Measurements from ENCODE around the gene CR1L.
"Not testable (repeated sequence)": the region's sequence is repeated elsewhere in the genome, so short reads cannot be mapped to it uniquely, and the experiment has no call there.

CR1L gene

DNA sequence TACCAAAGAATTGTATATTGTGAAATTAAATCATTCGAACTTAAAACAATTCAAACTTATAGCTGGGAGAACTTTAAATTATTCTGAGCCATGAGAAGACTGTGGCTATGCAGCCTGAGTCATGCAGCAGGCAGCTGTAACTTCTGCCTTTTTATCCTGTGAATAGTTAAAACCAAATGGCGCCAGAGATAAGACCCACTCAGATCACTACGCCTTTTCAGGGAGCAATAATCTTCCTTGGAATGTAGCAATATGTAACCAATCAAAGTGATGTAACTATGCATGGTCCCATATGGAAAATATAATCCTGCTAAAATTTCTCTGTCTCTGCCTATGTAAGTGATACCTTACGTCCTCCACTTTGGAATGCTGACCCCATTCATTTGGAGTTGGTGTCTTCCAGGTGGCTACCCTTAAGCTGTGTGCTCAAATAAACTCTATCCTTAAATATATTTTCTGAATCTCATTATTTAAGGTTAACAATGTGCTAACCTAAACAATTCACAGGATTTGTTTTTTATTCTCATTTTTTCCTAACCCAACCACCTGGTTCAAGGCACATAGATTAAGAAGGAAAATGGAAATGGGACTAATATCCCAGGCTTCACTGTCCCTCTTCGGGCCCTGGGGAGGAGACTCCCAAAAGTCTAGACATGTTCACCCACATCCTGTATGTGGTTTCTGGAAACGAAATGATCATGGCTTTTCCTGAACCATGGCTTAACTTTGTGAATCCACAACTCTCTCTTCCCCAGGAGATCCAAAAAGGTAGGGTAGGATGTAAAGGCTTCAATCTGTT, 35.9 kb downstream of the CR1L start:
- in situ Hi-C loops (cut with MboI; ENCODE audit: low sequenced_read_pairs) = not testable (repeated sequence)

DNA sequence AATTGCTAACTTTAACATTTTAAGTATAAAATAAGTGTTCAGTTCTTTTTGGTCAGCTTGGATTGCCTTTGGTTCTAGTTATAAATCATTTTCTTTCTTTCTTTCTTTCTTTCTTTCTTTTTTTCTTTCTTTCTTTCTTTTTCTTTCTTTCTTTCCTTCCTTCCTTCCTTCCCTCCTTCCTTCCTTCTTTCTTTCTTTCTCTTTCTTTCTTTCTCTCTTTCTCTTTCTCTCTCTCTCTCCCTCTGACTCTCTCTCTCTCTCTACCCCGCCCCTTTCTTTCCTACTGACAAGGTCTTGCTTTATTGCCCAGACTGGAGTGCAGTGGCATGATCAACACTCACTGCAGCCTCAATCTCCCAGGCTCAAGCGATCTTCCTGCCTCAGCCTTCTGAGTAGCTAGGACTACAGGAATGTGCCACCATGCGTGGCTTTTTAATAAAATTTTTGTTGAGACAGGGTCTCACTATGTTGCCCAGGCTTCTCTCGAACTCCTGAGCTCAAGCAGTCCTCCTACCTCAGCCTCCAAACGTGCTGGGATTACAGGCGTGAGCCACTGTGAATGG, 38.0 kb downstream of the CR1L start:
- in situ Hi-C loops (cut with MboI; ENCODE audit: low sequenced_read_pairs) = not testable (repeated sequence)

DNA sequence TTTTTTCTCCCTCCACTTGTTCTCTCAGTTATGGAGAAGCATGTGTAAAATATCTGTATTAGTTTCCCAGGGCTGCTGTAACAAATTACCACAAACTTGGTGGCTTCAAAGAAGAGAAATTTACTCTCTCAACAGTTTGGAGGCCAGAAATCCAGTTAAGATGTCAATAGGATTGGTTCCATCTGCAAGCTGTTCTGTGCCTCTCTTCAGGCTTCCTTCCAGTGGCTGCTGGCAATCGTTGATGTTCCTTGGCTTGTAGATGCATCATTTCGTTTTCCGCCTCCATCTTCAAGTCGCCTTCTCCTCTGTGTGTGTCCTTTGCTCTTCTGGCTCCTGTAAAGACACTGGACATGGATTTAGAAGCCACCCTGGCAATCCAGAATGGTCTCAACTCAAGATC, 45.6 kb downstream of the CR1L start:
- in situ Hi-C loops (cut with MboI; ENCODE audit: low sequenced_read_pairs) = not testable (repeated sequence)

DNA sequence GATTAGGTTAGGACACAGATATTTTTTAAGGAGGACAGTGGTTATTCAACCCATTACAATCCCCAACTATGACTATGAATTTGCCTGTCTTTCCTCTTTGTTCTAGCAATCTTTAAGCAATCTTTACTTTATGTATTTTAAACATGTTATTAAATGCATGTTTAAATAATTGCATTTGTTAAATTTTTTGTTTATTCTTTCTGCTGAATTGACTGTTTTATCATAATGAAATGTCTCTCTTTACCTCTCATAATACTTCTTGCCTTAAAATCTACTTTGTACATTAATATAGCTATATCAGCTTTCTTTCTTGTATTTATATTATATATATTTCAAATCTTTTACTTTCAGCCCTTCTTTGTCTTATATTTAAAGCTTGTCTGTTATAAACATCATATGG, 46.1 kb downstream of the CR1L start:
- in situ Hi-C loops (cut with MboI; ENCODE audit: low sequenced_read_pairs) = no loop called here

DNA sequence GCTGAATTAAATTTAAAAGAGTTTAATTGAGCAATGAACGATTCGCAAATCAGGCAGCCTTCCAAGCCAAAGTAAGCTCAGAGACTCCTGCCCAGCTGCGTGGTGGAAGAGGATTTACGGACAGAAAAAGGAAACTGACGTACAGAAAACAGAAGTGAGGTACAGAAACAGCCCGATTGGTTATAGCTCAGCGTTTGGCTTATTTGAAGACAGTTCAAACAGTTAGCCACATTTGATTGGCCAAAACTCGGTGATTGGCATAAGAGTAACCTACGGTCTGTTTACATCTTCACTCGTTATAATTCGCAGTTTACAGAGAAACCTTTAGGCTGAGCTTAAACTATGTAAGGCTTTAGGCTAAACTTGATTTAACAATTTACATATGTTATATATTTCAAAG, 46.9 kb downstream of the CR1L start:
- in situ Hi-C loops (cut with MboI; ENCODE audit: low sequenced_read_pairs) = no loop called here

DNA sequence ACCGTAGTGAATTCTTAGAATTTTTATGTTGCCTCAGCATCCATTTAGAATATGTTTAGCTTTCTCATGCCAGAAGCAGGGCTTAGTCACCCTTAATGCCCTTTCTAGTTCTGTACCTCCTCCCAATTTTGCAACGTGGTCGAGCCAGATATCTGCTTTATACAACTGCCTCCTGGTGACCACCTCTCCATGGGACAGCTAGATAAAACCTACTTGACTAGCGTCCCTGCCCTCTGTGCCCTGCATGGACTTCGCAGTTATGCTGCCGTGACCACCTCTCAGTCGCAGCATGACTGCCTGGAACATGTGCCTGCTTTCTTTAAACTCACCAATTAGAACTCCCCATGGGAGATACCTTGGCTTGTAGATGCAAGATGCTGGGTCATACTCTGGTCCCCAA, 47.4 kb downstream of the CR1L start:
- in situ Hi-C loops (cut with MboI; ENCODE audit: low sequenced_read_pairs) = not testable (repeated sequence)

DNA sequence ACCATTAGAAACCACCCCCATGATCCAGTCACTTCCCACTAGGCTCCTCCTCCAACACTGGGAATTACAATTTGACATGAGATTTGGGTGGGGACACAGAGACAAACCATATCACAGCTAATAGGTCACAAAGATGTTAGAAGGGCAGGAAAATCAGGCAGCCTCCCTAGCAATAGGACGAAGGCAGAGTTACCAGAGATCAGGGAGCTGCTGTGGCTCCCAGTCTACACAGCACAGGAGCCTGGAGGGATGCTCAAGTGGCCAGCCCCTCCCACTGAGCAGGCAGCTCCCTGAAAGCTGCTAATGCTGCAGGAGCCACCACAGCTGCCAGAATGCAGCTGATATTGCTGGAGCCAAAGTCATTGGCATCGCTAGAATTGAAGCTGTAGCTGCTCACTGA, 51.0 kb downstream of the CR1L start:
- in situ Hi-C loops (cut with MboI; ENCODE audit: low sequenced_read_pairs) = no loop called here

DNA sequence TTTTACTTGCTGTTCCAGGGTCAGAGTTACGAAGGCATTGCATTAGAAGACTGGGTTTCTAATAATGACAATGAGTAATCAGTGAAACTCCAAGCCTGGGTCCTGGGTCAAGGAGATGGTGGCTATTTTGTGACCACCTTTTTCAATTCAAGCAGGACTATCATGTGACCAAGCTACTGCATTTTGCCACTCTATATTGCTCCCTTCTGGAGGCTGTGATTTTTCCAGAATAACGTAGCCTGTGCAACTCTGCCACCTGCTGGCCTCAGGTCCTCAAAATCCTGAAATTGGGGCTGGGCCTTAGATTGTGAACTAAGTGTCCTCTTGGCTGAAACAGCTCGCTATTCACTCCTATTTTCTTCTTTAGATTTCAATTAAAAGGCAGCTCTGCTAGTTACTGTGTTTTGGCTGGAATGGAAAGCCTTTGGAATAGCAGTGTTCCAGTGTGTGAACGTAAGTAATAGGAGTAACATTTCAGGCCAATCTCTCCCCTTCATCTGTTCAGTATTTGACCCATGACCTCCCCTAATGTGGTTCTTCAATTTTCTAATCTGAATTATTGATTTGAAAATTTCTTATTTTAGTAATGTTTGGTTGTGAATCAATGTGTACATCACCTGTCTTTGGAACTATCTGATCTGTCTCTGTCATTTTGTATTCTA, 54.0 kb downstream of the CR1L start:
- in situ Hi-C loops (cut with MboI; ENCODE audit: low sequenced_read_pairs) = no loop called here

DNA sequence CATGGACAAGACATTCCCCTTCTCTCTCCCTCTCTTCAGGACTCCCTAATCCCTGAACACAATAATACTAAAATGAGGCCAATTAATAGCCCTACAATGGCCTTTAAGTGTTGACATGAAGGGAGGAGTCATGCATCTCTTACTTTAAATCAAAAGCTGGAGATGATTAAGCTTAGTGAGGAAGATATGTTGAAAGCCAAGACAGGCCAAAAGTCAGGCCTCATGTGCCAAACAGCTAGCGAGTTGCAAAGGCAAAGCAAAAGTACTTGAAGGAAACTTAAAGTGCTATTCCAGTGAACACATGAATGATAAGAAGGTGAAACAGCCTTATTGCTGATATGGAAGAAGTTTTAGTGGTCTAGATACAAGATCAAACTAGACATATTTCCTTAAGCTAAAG, 57.4 kb downstream of the CR1L start:
- in situ Hi-C loops (cut with MboI; ENCODE audit: low sequenced_read_pairs) = no loop called here

DNA sequence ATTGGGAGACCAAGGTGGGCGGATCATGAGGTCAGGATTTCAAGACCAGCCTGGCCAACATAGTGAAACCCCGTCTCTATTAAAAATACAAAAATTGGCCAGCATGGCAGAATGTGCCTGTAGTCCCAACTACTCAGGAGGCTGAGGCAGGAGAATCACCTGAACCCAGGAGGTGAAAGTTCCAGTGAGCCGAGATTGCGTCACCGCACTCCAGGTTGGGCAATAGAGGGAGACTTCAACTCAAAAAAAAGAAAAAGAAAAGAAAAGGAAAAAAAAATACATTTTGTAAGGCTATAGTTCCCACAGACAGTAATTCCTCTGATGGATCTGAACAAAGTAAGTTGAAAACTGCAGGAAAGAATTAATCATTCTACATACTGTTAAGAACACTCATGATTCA, 58.8 kb downstream of the CR1L start:
- in situ Hi-C loops (cut with MboI; ENCODE audit: low sequenced_read_pairs) = no loop called here

DNA sequence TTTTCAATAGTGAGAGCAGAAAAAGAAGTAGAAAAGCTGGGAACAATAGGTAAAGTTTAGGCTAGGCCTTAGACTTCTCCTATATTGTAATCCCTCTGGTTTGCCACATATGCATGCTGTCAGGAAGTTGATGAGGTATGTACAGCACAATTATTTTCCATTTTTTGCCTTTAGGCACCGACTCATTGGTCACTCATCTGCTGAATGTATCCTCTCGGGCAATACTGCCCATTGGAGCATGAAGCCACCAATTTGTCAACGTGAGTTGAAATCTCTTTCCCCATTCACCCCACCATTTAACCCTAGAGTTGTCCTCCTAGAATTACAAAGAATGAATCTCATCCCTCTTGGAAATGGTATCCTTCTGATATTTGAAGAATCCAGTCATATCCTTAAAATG, 63.1 kb downstream of the CR1L start:
- in situ Hi-C loops (cut with MboI; ENCODE audit: low sequenced_read_pairs) = not testable (repeated sequence)

DNA sequence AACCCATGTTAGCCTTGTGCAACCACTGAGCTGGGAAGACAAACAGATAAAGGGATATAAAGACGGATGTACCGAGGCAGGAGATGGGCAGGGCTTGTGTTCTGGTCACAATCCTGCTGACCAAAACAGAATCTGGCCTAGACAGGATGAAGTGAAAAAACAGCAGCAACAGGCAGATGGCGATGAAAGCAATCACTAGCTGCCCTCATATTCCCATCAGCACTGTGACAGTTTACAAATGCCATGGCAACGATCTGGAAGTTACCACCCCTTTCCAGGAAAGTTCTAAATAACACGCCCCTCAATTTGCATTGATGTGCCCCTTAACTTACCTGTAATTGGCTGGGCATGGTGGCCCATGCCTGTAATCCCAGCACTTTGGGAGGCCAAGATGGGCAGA, 66.4 kb downstream of the CR1L start:
- in situ Hi-C loops (cut with MboI; ENCODE audit: low sequenced_read_pairs) = no loop called here

DNA sequence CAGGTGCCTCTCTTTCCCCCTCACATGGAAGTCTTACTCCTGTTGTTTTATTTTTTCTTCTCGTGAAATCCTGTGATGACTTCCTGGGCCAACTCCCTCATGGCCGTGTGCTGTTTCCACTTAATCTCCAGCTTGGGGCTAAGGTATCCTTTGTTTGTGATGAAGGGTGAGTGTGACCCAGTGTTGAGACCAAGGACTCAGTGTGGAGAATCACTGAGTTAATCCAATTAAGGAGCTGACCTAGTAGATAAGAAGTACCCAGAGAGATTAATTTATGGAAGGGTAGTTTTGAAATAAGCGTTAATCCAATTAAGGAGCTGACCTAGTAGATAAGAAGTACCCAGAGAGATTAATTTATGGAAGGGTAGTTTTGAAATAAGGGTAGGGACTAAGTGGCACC, 67.8 kb downstream of the CR1L start:
- in situ Hi-C loops (cut with MboI; ENCODE audit: low sequenced_read_pairs) = not testable (repeated sequence)

DNA sequence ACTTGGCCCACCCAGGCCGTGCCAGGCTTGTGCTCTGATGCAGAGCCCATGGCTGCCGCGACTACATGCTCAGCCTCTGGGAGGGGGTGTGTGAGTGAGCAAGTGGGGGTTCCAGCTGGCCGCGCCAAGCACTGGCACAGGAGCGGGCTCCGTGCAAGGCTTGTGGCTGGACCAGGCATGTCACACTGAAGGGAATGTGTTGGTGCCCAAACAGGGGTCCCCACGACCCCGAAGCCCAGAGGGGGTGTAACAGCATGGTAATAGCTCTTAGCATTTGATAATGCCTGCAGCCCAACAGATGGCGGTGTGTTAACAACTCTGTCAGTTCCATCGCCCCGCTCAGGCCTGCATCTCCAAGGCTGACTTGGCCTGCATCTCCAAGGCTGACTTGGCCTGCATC, 68.6 kb downstream of the CR1L start:
- in situ Hi-C loops (cut with MboI; ENCODE audit: low sequenced_read_pairs) = no loop called here

DNA sequence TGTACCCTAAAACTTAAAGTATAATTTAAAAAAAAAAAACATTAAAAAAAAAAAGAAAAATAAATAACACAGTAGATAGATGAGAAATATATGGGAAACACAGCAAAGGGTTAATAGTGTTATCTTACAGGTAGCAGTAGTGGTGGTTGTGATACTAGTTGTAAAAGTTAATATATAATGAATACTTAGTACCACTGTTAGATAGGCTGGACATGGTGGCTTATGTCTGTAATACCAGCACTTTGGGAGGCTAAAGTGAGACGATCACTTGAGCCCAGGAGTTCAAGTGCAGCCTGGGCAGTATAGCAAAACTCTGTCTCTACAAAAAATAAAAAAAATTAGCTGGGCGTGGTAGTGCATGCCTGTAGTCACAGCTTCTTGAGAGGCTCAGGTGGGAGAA, 74.3 kb downstream of the CR1L start:
- in situ Hi-C loops (cut with MboI; ENCODE audit: low sequenced_read_pairs) = no loop called here

DNA sequence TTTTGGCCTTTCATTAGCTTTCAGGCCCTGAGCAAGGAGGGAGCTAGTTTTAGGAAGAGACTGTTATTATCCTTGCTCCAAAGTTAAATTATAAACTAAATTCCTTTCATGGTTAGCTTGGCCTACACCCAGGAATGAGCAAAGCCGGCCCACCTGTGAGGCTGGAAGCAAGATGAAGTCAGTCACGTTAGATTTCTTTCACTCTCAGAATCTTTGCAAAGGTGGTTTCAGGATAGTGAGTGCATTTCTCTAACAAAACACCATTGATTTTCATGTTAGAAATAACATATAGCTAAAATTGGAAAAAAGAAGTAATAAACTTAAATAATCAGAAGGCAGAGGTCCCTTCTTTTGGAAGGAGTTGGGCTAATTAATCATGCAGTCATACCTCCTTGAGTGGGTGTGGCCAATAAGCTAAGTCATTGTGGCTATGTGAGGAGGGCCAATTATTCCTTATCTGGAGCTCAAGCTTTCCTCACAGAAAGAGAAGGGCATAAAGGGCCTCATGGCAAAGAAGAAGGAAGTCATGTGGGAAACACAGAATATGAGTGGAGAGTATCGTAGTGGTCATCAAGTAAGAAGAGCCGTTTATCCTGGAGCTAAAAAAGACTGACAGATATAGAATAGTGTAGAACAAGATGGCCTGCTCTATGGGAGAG, 83.4 kb downstream of the CR1L start:
- in situ Hi-C loops (cut with MboI; ENCODE audit: low sequenced_read_pairs) = not testable (repeated sequence)

DNA sequence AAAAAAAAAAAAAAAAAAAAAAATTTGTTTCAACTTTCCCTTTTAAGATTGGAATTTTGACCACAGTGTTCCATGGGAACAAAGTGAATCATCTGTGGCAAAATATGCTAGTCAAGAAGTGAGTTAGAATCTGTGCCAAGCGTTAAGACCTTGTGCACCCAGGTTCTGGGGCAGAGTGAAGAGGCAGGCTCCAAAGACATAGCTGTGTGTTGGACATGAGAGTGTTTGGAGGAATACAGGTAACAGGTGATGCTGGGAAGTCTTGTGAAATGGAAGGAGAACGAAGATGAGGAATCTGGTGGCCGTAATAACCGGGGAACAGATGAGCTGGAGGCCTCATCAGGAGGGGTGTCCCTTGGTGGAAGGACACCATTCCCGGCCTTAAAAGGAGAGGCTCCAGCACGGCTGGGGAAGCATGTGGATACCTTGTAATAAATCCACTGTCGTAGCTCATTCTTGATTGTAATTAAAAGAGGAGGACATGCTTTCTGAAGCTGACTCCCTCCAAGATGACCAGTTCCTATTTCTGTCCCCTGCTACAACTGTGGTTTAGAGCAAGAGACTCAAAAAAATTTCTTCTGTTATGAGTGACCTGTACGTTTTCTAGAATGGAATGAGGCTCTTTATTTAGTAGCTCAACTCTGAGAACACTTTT, 92.7 kb downstream of the CR1L start:
- in situ Hi-C loops (cut with MboI; ENCODE audit: low sequenced_read_pairs) = not testable (repeated sequence)

DNA sequence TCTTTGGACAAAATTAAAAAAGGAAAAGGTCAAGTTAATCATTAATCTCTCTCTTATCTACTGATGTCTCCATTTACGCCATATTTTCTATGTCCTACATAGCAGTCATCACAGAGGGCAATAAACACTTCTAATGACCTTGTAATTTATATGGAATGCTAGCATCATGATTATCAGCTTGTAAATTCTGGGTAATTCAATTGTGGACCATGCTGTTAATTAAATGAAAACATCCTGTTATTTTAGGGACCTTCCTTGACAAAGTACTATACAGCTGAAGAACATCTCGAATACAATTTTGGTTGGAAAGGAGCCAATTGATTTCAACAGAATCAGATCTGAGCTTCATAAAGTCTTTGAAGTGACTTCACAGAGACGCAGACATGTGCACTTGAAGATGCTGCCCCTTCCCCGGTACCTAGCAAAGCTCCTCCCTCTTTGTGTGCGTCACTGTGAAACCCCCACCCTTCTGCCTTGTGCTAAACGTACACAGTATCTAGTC, 93.3 kb downstream of the CR1L start:
- in situ Hi-C loops (cut with MboI; ENCODE audit: low sequenced_read_pairs) = not testable (repeated sequence)

DNA sequence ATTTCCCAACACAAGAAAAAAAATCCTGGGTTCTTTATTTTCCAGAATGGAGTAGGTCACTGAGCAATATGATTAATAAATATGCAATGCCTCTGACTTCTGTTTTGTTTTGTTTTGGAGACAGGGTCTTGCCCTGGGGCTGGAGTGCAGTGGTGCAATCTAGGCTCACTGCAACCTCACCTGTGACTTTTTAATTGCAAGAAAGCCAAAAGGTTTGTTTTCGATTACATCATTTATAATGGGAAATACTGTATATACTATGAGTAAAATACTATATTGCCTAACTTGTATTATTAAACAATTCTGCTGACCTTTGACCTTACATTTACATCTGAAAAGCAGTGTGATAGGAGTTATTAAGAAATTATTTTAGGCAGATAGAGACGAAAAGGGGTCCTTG, 95.3 kb downstream of the CR1L start:
- in situ Hi-C loops (cut with MboI; ENCODE audit: low sequenced_read_pairs) = no loop called here

DNA sequence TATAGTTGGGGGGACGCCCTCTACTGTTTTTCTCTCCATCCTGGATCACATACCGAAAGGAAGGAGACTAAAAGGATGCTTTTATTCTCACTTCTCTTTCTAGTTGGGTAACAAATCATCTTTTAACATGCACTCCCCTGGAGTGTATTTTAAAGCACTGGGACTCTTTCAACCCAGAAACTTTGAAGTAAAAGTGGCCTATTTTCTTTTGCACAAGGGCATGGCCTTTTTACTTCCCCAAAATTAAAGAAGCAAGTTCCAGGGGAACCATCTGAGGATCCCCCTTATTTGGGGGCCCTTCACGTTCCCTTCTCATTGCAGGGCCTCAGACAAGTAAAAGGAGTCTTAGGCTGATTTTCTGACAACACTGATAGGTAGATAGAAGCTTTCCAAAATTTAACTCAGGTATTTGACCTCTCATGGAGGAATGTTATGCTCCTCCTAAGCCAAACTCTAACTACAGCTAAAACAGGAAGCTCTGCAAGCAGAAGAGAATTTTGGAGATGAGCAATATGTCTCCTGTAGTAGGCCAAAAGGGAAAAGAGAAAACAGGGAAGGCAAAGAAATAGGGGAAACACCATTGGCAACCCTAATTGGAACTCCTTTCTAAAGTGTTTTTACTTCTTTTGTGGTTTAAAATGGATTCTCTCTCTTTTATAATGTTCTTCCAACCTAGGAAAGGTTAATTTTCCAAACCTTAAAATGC, 98.1 kb downstream of the CR1L start:
- in situ Hi-C loops (cut with MboI; ENCODE audit: low sequenced_read_pairs) = no loop called here

Data from HL-60/S4 treated with phorbol 12-myristate 13-acetate at 8.2 ng/mL for 4 days and 3 days (cell line).